Right atrium auricular region (tissue), 2 donors: ENCODE measurements around the gene TMEM163. TPM values are rescaled to one million over a fixed set of nuclear protein-coding genes. Genes with fewer than 3 reads are reported as not detected.

ENCODE experiments used
- DNase-seq: peaks from one replicate; pipeline ENCODE4 v3.0.0-alpha.2; 2019; ENCODE audit warnings: low spot score
- H3K27ac ChIP-seq, 2 donors: fragments of 200-600 bp; sonication (generic); 1 replicate in 1 of 2; 2 replicates in 1 of 2; pipeline ENCODE4 v1.5.1; 2016 to 2019
- H3K27me3 ChIP-seq, 2 donors: fragments of 200-600 bp; sonication (generic); one replicate each; pipeline versions ENCODE4 v1.5.1 to v1.6.0; 2017 to 2019
- H3K36me3 ChIP-seq: fragments of 200-600 bp; sonication (generic); one replicate; pipeline ENCODE4 v1.5.1; 2016
- H3K4me1 ChIP-seq, 2 donors: fragments of 200-600 bp; sonication (generic); one replicate each; pipeline versions ENCODE4 v1.5.1 to v1.6.0; 2017 to 2019
- H3K4me3 ChIP-seq, 2 donors: fragments of 200-600 bp; sonication (generic); 1 replicate in 1 of 2; 2 replicates in 1 of 2; pipeline ENCODE4 v1.5.1; 2017 to 2019; ENCODE audit warnings: mild to moderate bottlenecking in 1 of 2, moderate library complexity in 1 of 2
- H3K9me3 ChIP-seq, 2 donors: fragments of 200-600 bp; sonication (generic); one replicate each; pipeline ENCODE4 v1.5.1; 2019
- CTCF ChIP-seq, 2 donors: fragments of 200-600 bp; sonication (generic); IDR thresholded peaks; one replicate each; pipeline ENCODE4 v1.5.1; 2019; ENCODE audit warnings: antibody characterized with exemption in 2 of 2
- total RNA-seq, 2 donors: library from RNA; depleted of rRNA; stranded (reverse); fragments of >200 nt; gene quantifications; one replicate each; pipeline ENCODE4 v1.1.0, GENCODE V29; 2016

The TMEM163 gene
- total RNA-seq, 2 donors from 2014 or later, result 3.1 to 8.9 TPM

- H3K27ac ChIP-seq, result peak overlapping the region in 1 of 2 donors; percentile 76
- peak; percentile 21 for DNase-seq
- TF ChIP-seq CTCF (IDR thresholded peaks at IDR 0.05), result no peak
- peaks cover 0 to 24% of the 10 kb centered on the region in 2 donors for H3K4me1 ChIP-seq
- H3K36me3 ChIP-seq, result no peaks in the 10 kb centered on the region
- no peaks in the 10 kb centered on the region for H3K9me3 ChIP-seq
- no peak overlapping the region for H3K4me3 ChIP-seq
- no peaks in the 10 kb centered on the region for H3K27me3 ChIP-seq
Measured at GRCh38 chr2:134493797-134494196, 225.0 kb downstream of the TMEM163 start.

- peak; percentile 56 for DNase-seq
- peak overlapping the region; percentile 64 to 76 for H3K27ac ChIP-seq
- no peak for TF ChIP-seq CTCF (IDR thresholded peaks at IDR 0.05)
Measured at GRCh38 chr2:134491771-134492441, 226.9 kb downstream of the TMEM163 start.

GRCh38 chr2:134491022-134491421, 227.8 kb downstream of the TMEM163 start:
- H3K9me3 ChIP-seq, result no peaks in the 10 kb centered on the region
- H3K27ac ChIP-seq, result peak overlapping the region; percentile 64 to 76
- no peak for TF ChIP-seq CTCF (IDR thresholded peaks at IDR 0.05)
- H3K27me3 ChIP-seq, result no peaks in the 10 kb centered on the region
- peaks cover 0 to 19% of the 10 kb centered on the region in 2 donors for H3K4me1 ChIP-seq
- DNase-seq, result peak; percentile 30
- H3K4me3 ChIP-seq, result no peak overlapping the region
- no peaks in the 10 kb centered on the region for H3K36me3 ChIP-seq

More at GRCh38 chr2:134491771-134492441, 226.9 kb downstream of the TMEM163 start:
- no peak overlapping the region for H3K4me3 ChIP-seq
- no peaks in the 10 kb centered on the region for H3K9me3 ChIP-seq
- no peaks in the 10 kb centered on the region for H3K27me3 ChIP-seq
- H3K4me1 ChIP-seq, result peaks cover 0 to 22% of the 10 kb centered on the region in 2 donors
- no peaks in the 10 kb centered on the region for H3K36me3 ChIP-seq

GRCh38 chr2:134490559-134490958, 228.2 kb downstream of the TMEM163 start:
- no peak for TF ChIP-seq CTCF (IDR thresholded peaks at IDR 0.05)
- Histone ChIP-seq H3K27me3 (no peaks in the 10 kb centered on the region), H3K27ac (peak overlapping the region; percentile 64 to 76), H3K4me1 (peaks cover 0 to 19% of the 10 kb centered on the region in 2 donors), H3K4me3 (no peak overlapping the region), H3K9me3 (no peaks in the 10 kb centered on the region), H3K36me3 (no peaks in the 10 kb centered on the region)
- no peak for DNase-seq

- H3K4me3 ChIP-seq, result no peak overlapping the region
- DNase-seq, result no peak
- H3K4me1 ChIP-seq, result peaks cover 0 to 13% of the 10 kb centered on the region in 2 donors
- no peaks in the 10 kb centered on the region for H3K36me3 ChIP-seq
- no peaks in the 10 kb centered on the region for H3K9me3 ChIP-seq
- no peaks in the 10 kb centered on the region for H3K27me3 ChIP-seq
- H3K27ac ChIP-seq, result peak overlapping the region; percentile 64 to 76
- no peak for TF ChIP-seq CTCF (IDR thresholded peaks at IDR 0.05)
Measured at GRCh38 chr2:134489732-134490384, 228.9 kb downstream of the TMEM163 start.
